Breast epithelium (tissue), 3 donors: ENCODE data around the gene AFMID.

Experiments
- CTCF ChIP-seq, 3 donors: fragments of 450-650 bp; IDR thresholded peaks; one replicate each; pipeline ENCODE4 v1.5.1; 2016 to 2017; ENCODE audit warnings: antibody characterized with exemption in 3 of 3, mild to moderate bottlenecking in 3 of 3, moderate library complexity in 3 of 3
- POLR2A ChIP-seq: fragments of 450-650 bp; IDR thresholded peaks from one replicate; pipeline ENCODE4 v1.6.1; 2016; ENCODE audit warnings: antibody characterized with exemption, mild to moderate bottlenecking, moderate library complexity
- POLR2AphosphoS5 ChIP-seq, 3 donors: sonication (generic); formaldehyde crosslinking; IDR thresholded peaks; one replicate each; pipeline ENCODE4 v1.6.1; 2017; ENCODE audit warnings: antibody characterized with exemption in 3 of 3

- TF ChIP-seq POLR2A (no peak), CTCF (IDR thresholded peaks at IDR 0.05) (no peak), POLR2AphosphoS5 (IDR thresholded peaks at IDR 0.05) (no peak)
Observed at GRCh38 chr17:78151514-78152008, 35.6 kb upstream of the AFMID start.
